K562 (cell line): ENCODE results near the gene FNBP1. TPM values are rescaled to one million over a fixed set of nuclear protein-coding genes. Genes with fewer than 3 reads are reported as not detected.

Experiments used
- CBFA2T3 ChIP-seq: fragments of 450-650 bp; IDR thresholded peaks from 2 replicates; pipeline ENCODE4 v1.6.1; 2017
- FOS ChIP-seq: IDR thresholded peaks from 3 replicates; pipeline ENCODE4 v1.6.1; 2011; ENCODE audit not compliant: insufficient read length; ENCODE audit errors: extremely low read depth
- HDAC2 ChIP-seq: fragments of 450-650 bp; IDR thresholded peaks from 2 replicates; pipeline ENCODE4 v1.6.1; 2016; ENCODE audit warnings: mild to moderate bottlenecking
- IRF2 ChIP-seq: sonication (generic); formaldehyde crosslinking; IDR thresholded peaks from 2 replicates; pipeline ENCODE4 v1.8.1; 2022; ENCODE audit warnings: mild to moderate bottlenecking, missing genetic modification reagents
- KLF6 ChIP-seq: fragments of 250-450 bp; sonication (Bioruptor Pico); IDR thresholded peaks from 2 replicates; pipeline ENCODE4 v1.4.0; 2020; ENCODE audit warnings: mild to moderate bottlenecking, moderate library complexity, borderline replicate concordance
- MAFK ChIP-seq: IDR thresholded peaks from 2 replicates; pipeline ENCODE4 v1.6.1; 2011; ENCODE audit warnings: low read length, improper control_type of control experiment
- MECOM ChIP-seq: fragments of 250-450 bp; sonication (Bioruptor Pico); IDR thresholded peaks from 2 replicates; pipeline ENCODE4 v1.8.0; 2022; ENCODE audit warnings: inconsistent platforms
- NELFE ChIP-seq: IDR thresholded peaks from 2 replicates; pipeline ENCODE4 v1.6.1; 2011; ENCODE audit warnings: mild to moderate bottlenecking; ENCODE audit not compliant: insufficient read depth, insufficient read length
- PBX2 ChIP-seq, 2 experiments: IDR thresholded peaks in 1 of 2; conservative IDR thresholded peaks in 1 of 2; 2 replicates each; pipeline ENCODE4 v1.6.1; 2016; ENCODE audit warnings: low read depth in 2 of 2, mild to moderate bottlenecking in 1 of 2, missing compliant biosample characterization in 1 of 2, missing genetic modification characterization in 1 of 2, moderate library complexity in 1 of 2
- POLR2AphosphoS5 ChIP-seq: IDR thresholded peaks from 2 replicates; pipeline ENCODE4 v1.6.1; 2011; ENCODE audit warnings: mild to moderate bottlenecking, low read depth, low read length, moderate library complexity; ENCODE audit not compliant: control insufficient read depth, insufficient read depth
- TEAD2 ChIP-seq: fragments of 450-650 bp; IDR thresholded peaks from 2 replicates; pipeline ENCODE4 v1.6.1; 2016; ENCODE audit warnings: missing genetic modification characterization, control low read depth, missing compliant biosample characterization
- YY1 ChIP-seq, 3 experiments: IDR thresholded peaks; 2 replicates each; pipeline ENCODE4 v1.6.1; 2011; ENCODE audit warnings: low read length in 2 of 3, mild to moderate bottlenecking in 2 of 3, moderate library complexity in 2 of 3, borderline replicate concordance in 1 of 3, control low read depth in 1 of 3, low read depth in 1 of 3; ENCODE audit not compliant: insufficient read depth in 3 of 3, insufficient replicate concordance in 2 of 3, control insufficient read depth in 1 of 3, insufficient read length in 1 of 3; ENCODE audit errors: extremely low read depth in 1 of 3
- ZBTB34 ChIP-seq: fragments of 250-450 bp; sonication (Bioruptor Pico); IDR thresholded peaks from 2 replicates; pipeline ENCODE4 v1.8.0; 2021; ENCODE audit warnings: mild to moderate bottlenecking, moderate library complexity
- ZEB2 ChIP-seq: fragments of 450-650 bp; IDR thresholded peaks from 2 replicates; pipeline ENCODE4 v1.6.1; 2016
- ZMIZ1 ChIP-seq, 2 experiments: fragments of 150-350 bp in 1 of 2; IDR thresholded peaks; 2 replicates each; pipeline ENCODE4 v1.6.1; 2012 to 2016; ENCODE audit warnings: low read depth in 2 of 2, low read length in 2 of 2, mild to moderate bottlenecking in 1 of 2, moderate library complexity in 1 of 2
- ZNF830 ChIP-seq: fragments of 250-450 bp; sonication (Bioruptor Pico); IDR thresholded peaks from 2 replicates; pipeline ENCODE4 v1.5.0; 2021; ENCODE audit warnings: mild to moderate bottlenecking
- polyA plus RNA-seq, 8 experiments: library from polyadenylated mRNA; depleted of rRNA in 4 of 8; stranded (reverse) in 5 of 8; unstranded in 3 of 8; fragments of >200 nt; fragmentation: Nextera tagmentation in 2 of 8; fragmentation: Illumina TruSeq in 1 of 8; extraction: Ambion mirVana in 2 of 8; extraction: Trizol in 1 of 8; gene quantifications; 2 replicates each; pipeline versions ENCODE4 v1.2.1 to v1.2.3, GENCODE V29; 2011 to 2014; ENCODE audit warnings: inconsistent platforms in 1 of 8, missing spikeins in 1 of 8
- total RNA-seq, 7 experiments: library from RNA; depleted of rRNA in 6 of 7; stranded (reverse); fragments of >200 nt in 6 of 7; fragmentation: Illumina TruSeq in 2 of 7; extraction: Trizol in 2 of 7; gene quantifications; 2 replicates each; pipeline versions ENCODE4 v1.2.1 to v1.2.3, GENCODE V29; 2011 to 2021; ENCODE audit warnings: low replicate concordance in 1 of 7
- TF ChIP-seq, protein P1 (sequence below): fragments of 250-450 bp; sonication (Bioruptor Pico); IDR thresholded peaks from 2 replicates; pipeline ENCODE4 v1.8.0; 2021; ENCODE audit warnings: borderline replicate concordance, mild to moderate bottlenecking, moderate library complexity; ENCODE audit not compliant: poor library complexity, severe bottlenecking

FNBP1 gene
- total and polyA plus RNA-seq, 9 of the 15 experiments (the other 6 are each of a cell fraction or from before 2014, with no cell fraction given) = 1.8 to 14.9 (median 7.6) TPM

GRCh38 chr9:130043654-130044623 lies 950 bp upstream of the FNBP1 start (continued):
- peak in 1 of 3 experiments; percentile 65 for TF ChIP-seq YY1 (IDR thresholded peaks at IDR 0.05; ENCODE audit: borderline replicate concordance in 1 of 3, control insufficient read depth in 1 of 3, extremely low read depth in 1 of 3, insufficient read depth in 3 of 3, insufficient read length in 1 of 3, insufficient replicate concordance in 2 of 3, low read depth in 1 of 3, low read length in 2 of 3)
- no peak for TF ChIP-seq MAFK
- TF ChIP-seq HDAC2 = peak; percentile 100
- TF ChIP-seq ZNF830 = no peak
- TF ChIP-seq TEAD2 (tag) = 0 out of 2 replicates have a peak, but pooled peaks have one; percentile 36
- TF ChIP-seq NELFE = no peak
- no peak for TF ChIP-seq ZEB2
- no peak for TF ChIP-seq POLR2AphosphoS5
- no peak for TF ChIP-seq IRF2 (CRISPR knock-in tag)
- no peak for TF ChIP-seq ZBTB34 (CRISPR knock-in tag)
- TF ChIP-seq KLF6 (CRISPR knock-in tag) = 0 out of 2 replicates have a peak, but pooled peaks have one; percentile 40
- TF ChIP-seq MECOM = no peak
- TF ChIP-seq, protein P1, sequence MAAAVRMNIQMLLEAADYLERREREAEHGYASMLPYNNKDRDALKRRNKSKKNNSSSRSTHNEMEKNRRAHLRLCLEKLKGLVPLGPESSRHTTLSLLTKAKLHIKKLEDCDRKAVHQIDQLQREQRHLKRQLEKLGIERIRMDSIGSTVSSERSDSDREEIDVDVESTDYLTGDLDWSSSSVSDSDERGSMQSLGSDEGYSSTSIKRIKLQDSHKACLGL = no peak
- TF ChIP-seq CBFA2T3 = peak; percentile 85
- TF ChIP-seq PBX2 (CRISPR knock-in tag; IDR thresholded peaks at IDR 0.05; ENCODE audit: low read depth) = no peak
- TF ChIP-seq PBX2 (tag; conservative IDR thresholded peaks at IDR 0.05; ENCODE audit: low read depth) = no peak
- TF ChIP-seq ZMIZ1 (IDR thresholded peaks at IDR 0.05; ENCODE audit: low read depth in 2 of 2, low read length in 2 of 2) = no peak
- no peak for TF ChIP-seq FOS
